ENCODE measurements around the gene PPFIBP1. TPM values are rescaled to one million over a fixed set of nuclear protein-coding genes. Genes with fewer than 3 reads are reported as not detected.

PPFIBP1 gene
- total RNA-seq, 2 donors from 2014 or later: 61.3 to 121 TPM

- Histone ChIP-seq H3K27ac (no peak overlapping the region), H3K9me3 (no peaks in the 10 kb centered on the region), H3K4me3 (no peak overlapping the region), H3K4me1 (replicated peaks) (no peaks in the 10 kb centered on the region), H3K36me3 (no peaks in the 10 kb centered on the region), H3K27me3 (replicated peaks; ENCODE audit: insufficient read depth) (no peaks in the 10 kb centered on the region)
- intact Hi-C loops (cut with DNase I): no loop called here
- DNase-seq (ENCODE audit: low spot score): no peak
- no peak for TF ChIP-seq CTCF (IDR thresholded peaks at IDR 0.05)
- TF ChIP-seq POLR2AphosphoS5 (IDR thresholded peaks at IDR 0.05): no peak
- TF ChIP-seq POLR2A (IDR thresholded peaks at IDR 0.05): no peak
- WGBS: 84% methylated on average over 3 of the region's 3 CpGs
These were observed 173.0 kb downstream of the PPFIBP1 start for GRCh38 chr12:27696864-27697564.

- no peak for TF ChIP-seq POLR2A (IDR thresholded peaks at IDR 0.05)
- peak; percentile 46 to 82 (median 77) for TF ChIP-seq CTCF (IDR thresholded peaks at IDR 0.05)
- TF ChIP-seq POLR2AphosphoS5 (IDR thresholded peaks at IDR 0.05): peak; percentile 57
- no peaks in the 10 kb centered on the region for H3K27me3 ChIP-seq (replicated peaks; ENCODE audit: insufficient read depth)
- no peaks in the 10 kb centered on the region for H3K36me3 ChIP-seq
- H3K4me3 ChIP-seq: no peak overlapping the region
- no peak overlapping the region for H3K27ac ChIP-seq
- intact Hi-C loops (cut with DNase I): no loop called here
- DNase-seq (ENCODE audit: low spot score): peak; percentile 73
- no peaks in the 10 kb centered on the region for H3K9me3 ChIP-seq
- WGBS: 3% methylated on average over 4 of the region's 4 CpGs
- no peaks in the 10 kb centered on the region for H3K4me1 ChIP-seq (replicated peaks)
These were observed 179.9 kb downstream of the PPFIBP1 start for GRCh38 chr12:27703720-27704452.

- Histone ChIP-seq H3K27ac (no peak overlapping the region), H3K36me3 (no peaks in the 10 kb centered on the region), H3K4me3 (no peak overlapping the region), H3K4me1 (replicated peaks) (no peaks in the 10 kb centered on the region), H3K27me3 (replicated peaks; ENCODE audit: insufficient read depth) (no peaks in the 10 kb centered on the region), H3K9me3 (no peaks in the 10 kb centered on the region)
- no peak for DNase-seq (ENCODE audit: low spot score)
- intact Hi-C loops (cut with DNase I): no loop called here
- TF ChIP-seq CTCF (IDR thresholded peaks at IDR 0.05) (no peak), POLR2A (IDR thresholded peaks at IDR 0.05) (no peak), POLR2AphosphoS5 (IDR thresholded peaks at IDR 0.05) (no peak)
- 87% methylated on average over 8 of the region's 8 CpGs for WGBS
These were observed 181.3 kb downstream of the PPFIBP1 start for GRCh38 chr12:27705263-27705662.

GRCh38 chr12:27707216-27707615 is 183.2 kb downstream of the PPFIBP1 start:
- Histone ChIP-seq H3K36me3 (no peaks in the 10 kb centered on the region), H3K27ac (no peak overlapping the region), H3K27me3 (replicated peaks; ENCODE audit: insufficient read depth) (no peaks in the 10 kb centered on the region), H3K9me3 (no peaks in the 10 kb centered on the region), H3K4me1 (replicated peaks) (peaks cover 6% of the 10 kb centered on the region), H3K4me3 (no peak overlapping the region)
- WGBS: 69% methylated on average over 2 of the region's 2 CpGs
- DNase-seq (ENCODE audit: low spot score): no peak
- no peak for TF ChIP-seq CTCF (IDR thresholded peaks at IDR 0.05)
- intact Hi-C loops (cut with DNase I): no loop called here

All from prostate gland (tissue), 2 donors.